HepG2 (cell line): ENCODE measurements around the gene COX4I2. TPM values are rescaled to one million over a fixed set of nuclear protein-coding genes. Genes with fewer than 3 reads are reported as not detected.

Experiments used
- CREB1 ChIP-seq, 2 experiments: fragments of 450-650 bp in 1 of 2; IDR thresholded peaks; 2 replicates each; pipeline ENCODE4 v1.6.1; 2016 to 2017; ENCODE audit warnings: control low read depth in 1 of 2, mild to moderate bottlenecking in 1 of 2, missing compliant biosample characterization in 1 of 2, missing genetic modification characterization in 1 of 2
- FOSL1 ChIP-seq: sonication (generic); formaldehyde crosslinking; IDR thresholded peaks from 2 replicates; pipeline ENCODE4 v1.9.0; 2021; ENCODE audit warnings: missing genetic modification reagents, borderline replicate concordance
- HNF4A ChIP-seq: sonication (generic); formaldehyde crosslinking; IDR thresholded peaks from 2 replicates; pipeline ENCODE4 v1.4.0; 2020; ENCODE audit warnings: missing genetic modification reagents
- KDM3A ChIP-seq: IDR thresholded peaks from 2 replicates; pipeline ENCODE4 v1.6.1; 2018; ENCODE audit warnings: low read depth, missing compliant biosample characterization
- MEF2D ChIP-seq: sonication (generic); formaldehyde crosslinking; IDR thresholded peaks from 2 replicates; pipeline ENCODE4 v1.5.1; 2020; ENCODE audit warnings: mild to moderate bottlenecking, missing genetic modification reagents
- NFYC ChIP-seq: IDR thresholded peaks from 2 replicates; pipeline ENCODE4 v1.6.1; 2016; ENCODE audit warnings: missing genetic modification reagents, missing compliant biosample characterization
- NONO ChIP-seq, 2 experiments: fragments of 450-650 bp in 1 of 2; sonication (generic) in 1 of 2; formaldehyde crosslinking in 1 of 2; IDR thresholded peaks in 1 of 2; conservative IDR thresholded peaks in 1 of 2; 2 replicates each; pipeline versions ENCODE4 v1.6.1 to v1.8.0; 2017 to 2022; ENCODE audit warnings: mild to moderate bottlenecking in 1 of 2, missing genetic modification reagents in 1 of 2, moderate library complexity in 1 of 2
- PPARG ChIP-seq: conservative IDR thresholded peaks from 2 replicates; pipeline ENCODE4 v1.6.1; 2016; ENCODE audit warnings: missing biosample characterization, missing genetic modification reagents
- SOX5 ChIP-seq: IDR thresholded peaks from 2 replicates; pipeline ENCODE4 v1.6.1; 2016; ENCODE audit warnings: borderline replicate concordance
- SRY ChIP-seq: sonication (generic); formaldehyde crosslinking; IDR thresholded peaks from 2 replicates; pipeline ENCODE4 v1.8.0; 2022; ENCODE audit warnings: mild to moderate bottlenecking, missing genetic modification reagents
- SYNCRIP ChIP-seq: fragments of 200-400 bp; formaldehyde crosslinking; IDR thresholded peaks from 2 replicates; pipeline ENCODE4 v1.6.1; 2018; ENCODE audit warnings: mild to moderate bottlenecking, low read depth, low read length; ENCODE audit not compliant: insufficient read depth
- YY1 ChIP-seq: IDR thresholded peaks from 2 replicates; pipeline ENCODE4 v1.6.1; 2011; ENCODE audit warnings: low read length, low read depth, moderate library complexity, mild to moderate bottlenecking; ENCODE audit not compliant: insufficient read depth, insufficient replicate concordance
- ZBTB2 ChIP-seq: sonication (generic); formaldehyde crosslinking; IDR thresholded peaks from 2 replicates; pipeline ENCODE4 v1.8.0; 2022; ENCODE audit warnings: low read depth, missing genetic modification reagents
- ZBTB44 ChIP-seq: sonication (generic); formaldehyde crosslinking; IDR thresholded peaks from 2 replicates; pipeline ENCODE4 v1.4.0; 2020; ENCODE audit warnings: missing genetic modification reagents
- ZFYVE20 ChIP-seq: sonication (generic); formaldehyde crosslinking; IDR thresholded peaks from 2 replicates; pipeline ENCODE4 v1.8.0; 2023; ENCODE audit warnings: low read depth, mild to moderate bottlenecking, moderate library complexity, missing genetic modification reagents, borderline replicate concordance
- ZKSCAN5 ChIP-seq: sonication (generic); formaldehyde crosslinking; IDR thresholded peaks from 2 replicates; pipeline ENCODE4 v1.5.1; 2020; ENCODE audit warnings: mild to moderate bottlenecking, missing genetic modification reagents
- ZNF343 ChIP-seq: sonication (generic); formaldehyde crosslinking; IDR thresholded peaks from 2 replicates; pipeline ENCODE4 v1.4.0; 2020; ENCODE audit warnings: mild to moderate bottlenecking, missing genetic modification reagents
- ZNF354B ChIP-seq: sonication (generic); formaldehyde crosslinking; IDR thresholded peaks from 2 replicates; pipeline ENCODE4 v1.8.0; 2022; ENCODE audit warnings: mild to moderate bottlenecking, missing genetic modification reagents
- ZNF574 ChIP-seq: sonication (generic); formaldehyde crosslinking; IDR thresholded peaks from 2 replicates; pipeline ENCODE4 v1.4.0; 2020; ENCODE audit warnings: missing genetic modification reagents
- ZNF576 ChIP-seq: sonication (generic); formaldehyde crosslinking; IDR thresholded peaks from 2 replicates; pipeline ENCODE4 v1.4.0; 2020; ENCODE audit warnings: mild to moderate bottlenecking, missing genetic modification reagents
- ZNF761 ChIP-seq: sonication (generic); formaldehyde crosslinking; conservative IDR thresholded peaks from 2 replicates; pipeline ENCODE4 v1.4.0; 2020; ENCODE audit warnings: mild to moderate bottlenecking, missing genetic modification reagents
- ZSCAN30 ChIP-seq: sonication (generic); formaldehyde crosslinking; IDR thresholded peaks from 2 replicates; pipeline ENCODE4 v1.5.0; 2020; ENCODE audit warnings: mild to moderate bottlenecking, missing genetic modification reagents
- ZSCAN9 ChIP-seq: IDR thresholded peaks from 2 replicates; pipeline ENCODE4 v1.6.1; 2016; ENCODE audit warnings: borderline replicate concordance
- polyA plus RNA-seq, 8 experiments: library from polyadenylated mRNA; depleted of rRNA in 3 of 8; stranded (reverse) in 7 of 8; unstranded in 1 of 8; fragments of >200 nt; fragmentation: Illumina TruSeq in 4 of 8; extraction: Trizol in 4 of 8; gene quantifications; 2 replicates each; pipeline versions ENCODE4 v1.2.1 to v1.2.3, GENCODE V29; 2011 to 2016; ENCODE audit warnings: low read depth in 4 of 8, missing spikeins in 1 of 8, mixed read lengths in 1 of 8; ENCODE audit not compliant: insufficient read depth in 1 of 8
- total RNA-seq, 5 experiments: library from RNA; depleted of rRNA; stranded (reverse); fragments of >200 nt; fragmentation: Illumina TruSeq; extraction: Trizol; gene quantifications; 2 replicates each; pipeline ENCODE4 v1.2.3, GENCODE V29; 2016; ENCODE audit warnings: low read depth in 1 of 5

The COX4I2 gene
- total and polyA plus RNA-seq, 2 of the 13 experiments (the other 11 are each of a cell fraction or from before 2014, with no cell fraction given) = 1.1 TPM; not detected in 1

GRCh38 chr20:31663838-31664695, 26.4 kb downstream of the COX4I2 start (continued):
- TF ChIP-seq ZNF574 (CRISPR knock-in tag) = peak; percentile 15; the same call in 1 of the 2 replicates
- TF ChIP-seq ZFYVE20 = no peak
- TF ChIP-seq ZNF576 (CRISPR knock-in tag) = no peak
- TF ChIP-seq ZSCAN9 = peak; percentile 97
- peak; percentile 89 for TF ChIP-seq PPARG (CRISPR knock-in tag)
- peak; percentile 81; the same call in 1 of the 2 replicates for TF ChIP-seq ZSCAN30 (CRISPR knock-in tag)
- 0 out of 2 replicates have a peak, but pooled peaks have one; percentile 68 for TF ChIP-seq ZKSCAN5 (CRISPR knock-in tag)
- peak; percentile 92; the same call in 1 of the 2 replicates for TF ChIP-seq ZNF343
- TF ChIP-seq SRY (CRISPR knock-in tag) = no peak; the same call in none of the 2 replicates
- no peak for TF ChIP-seq NONO (IDR thresholded peaks at IDR 0.05)
- TF ChIP-seq NONO (CRISPR knock-in tag; conservative IDR thresholded peaks at IDR 0.05) = peak; percentile 63
- no peak for TF ChIP-seq FOSL1 (CRISPR knock-in tag)
- TF ChIP-seq KDM3A = peak; percentile 92
- peak; percentile 12; the same call in 1 of the 2 replicates for TF ChIP-seq NFYC
- peak; percentile 92; the same call in 1 of the 2 replicates for TF ChIP-seq ZNF354B (CRISPR knock-in tag)
- TF ChIP-seq ZNF761 (CRISPR knock-in tag) = peak; percentile 87
- 0 out of 2 replicates have a peak, but pooled peaks have one; percentile 66 for TF ChIP-seq ZBTB44
- TF ChIP-seq SYNCRIP = no peak
- TF ChIP-seq SOX5 (CRISPR knock-in tag) = peak; percentile 96
- TF ChIP-seq CREB1 (IDR thresholded peaks at IDR 0.05) = no peak
- TF ChIP-seq CREB1 (CRISPR knock-in tag; IDR thresholded peaks at IDR 0.05) = peak; percentile 76
- TF ChIP-seq MEF2D (CRISPR knock-in tag) = peak; percentile 78
- TF ChIP-seq ZBTB2 (CRISPR knock-in tag) = 0 out of 2 replicates have a peak, but pooled peaks have one; percentile 22
- TF ChIP-seq HNF4A = peak; percentile 88
- TF ChIP-seq YY1 = peak; percentile 24
